Common myeloid progenitor, CD34-positive (primary cell): ENCODE measurements around the gene TMEM61.

Source experiments
- CTCF ChIA-PET: fragments of 350-600 bp; sonication (Branson Sonifier 250); formaldehyde crosslinking; loops from one replicate; lab custom pipeline; 2021; ENCODE audit warnings: antibody characterized with exemption; lab: Charles Lee
- POLR2A ChIA-PET: fragments of 350-600 bp; sonication (Branson Sonifier 250); formaldehyde crosslinking; loops from one replicate; lab custom pipeline; 2021; ENCODE audit warnings: antibody characterized with exemption; lab: Charles Lee
- DNase-seq, 3 donors: peaks; one replicate each; pipeline versions ENCODE4 v3.0.0 to v3.0.0-alpha.2; 2013
- H3K27ac ChIP-seq, 2 experiments: 1 replicate in 1 of 2; 2 replicates in 1 of 2; pipeline ENCODE4 v1.7.0; 2013; ENCODE audit warnings: inconsistent platforms in 2 of 2, low read length in 2 of 2, mild to moderate bottlenecking in 2 of 2, low read depth in 1 of 2, moderate library complexity in 1 of 2; ENCODE audit not compliant: severe bottlenecking in 2 of 2, insufficient read depth in 1 of 2, poor library complexity in 1 of 2
- H3K27me3 ChIP-seq, 5 experiments: replicated peaks in 2 of 5; 1 replicate in 3 of 5; 2 replicates in 2 of 5; pipeline versions ENCODE4 v1.6.1 to v1.7.0; 2013; ENCODE audit warnings: low read length in 4 of 5, mild to moderate bottlenecking in 2 of 5, moderate library complexity in 2 of 5, inconsistent platforms in 1 of 5; ENCODE audit not compliant: insufficient read depth in 5 of 5, control insufficient read depth in 4 of 5
- H3K36me3 ChIP-seq, 4 experiments: 1 replicate in 2 of 4; 2 replicates in 2 of 4; pipeline versions ENCODE4 v1.6.1 to v1.7.0; 2013; ENCODE audit warnings: low read length in 3 of 4, control low read depth in 1 of 4, mild to moderate bottlenecking in 1 of 4; ENCODE audit not compliant: control insufficient read depth in 4 of 4, insufficient read depth in 4 of 4
- H3K4me1 ChIP-seq, 4 experiments: 1 replicate in 3 of 4; 2 replicates in 1 of 4; pipeline versions ENCODE4 v1.6.1 to v1.7.1; 2013; ENCODE audit warnings: low read length in 3 of 4, mild to moderate bottlenecking in 3 of 4, control low read depth in 1 of 4, inconsistent platforms in 1 of 4, moderate library complexity in 1 of 4; ENCODE audit not compliant: control insufficient read depth in 4 of 4, insufficient read depth in 4 of 4; ENCODE audit errors: control extremely low read depth in 1 of 4
- H3K4me3 ChIP-seq, 7 experiments: 1 replicate in 4 of 7; 2 replicates in 3 of 7; pipeline versions ENCODE4 v1.5.1 to v1.7.0; 2013; ENCODE audit warnings: mild to moderate bottlenecking in 7 of 7, low read length in 6 of 7, moderate library complexity in 6 of 7, inconsistent platforms in 2 of 7, low read depth in 2 of 7, control low read depth in 1 of 7; ENCODE audit not compliant: insufficient read depth in 4 of 7, control insufficient read depth in 1 of 7; ENCODE audit errors: extremely low read depth in 1 of 7
- H3K9me3 ChIP-seq, 5 experiments: 1 replicate in 4 of 5; 2 replicates in 1 of 5; pipeline versions ENCODE4 v1.6.1 to v1.7.1; 2013; ENCODE audit warnings: low read length in 4 of 5, mild to moderate bottlenecking in 2 of 5, inconsistent platforms in 1 of 5, low read depth in 1 of 5, moderate library complexity in 1 of 5; ENCODE audit not compliant: control insufficient read depth in 4 of 5, insufficient read depth in 2 of 5; ENCODE audit errors: control extremely low read depth in 1 of 5
- WGBS: methylation state at CpG from one replicate; pipeline ENCODE4 v1.1.5; 2013; ENCODE audit not compliant: insufficient coverage; 5-methylcytosine and 5-hydroxymethylcytosine counted together

Gene TMEM61

DNA sequence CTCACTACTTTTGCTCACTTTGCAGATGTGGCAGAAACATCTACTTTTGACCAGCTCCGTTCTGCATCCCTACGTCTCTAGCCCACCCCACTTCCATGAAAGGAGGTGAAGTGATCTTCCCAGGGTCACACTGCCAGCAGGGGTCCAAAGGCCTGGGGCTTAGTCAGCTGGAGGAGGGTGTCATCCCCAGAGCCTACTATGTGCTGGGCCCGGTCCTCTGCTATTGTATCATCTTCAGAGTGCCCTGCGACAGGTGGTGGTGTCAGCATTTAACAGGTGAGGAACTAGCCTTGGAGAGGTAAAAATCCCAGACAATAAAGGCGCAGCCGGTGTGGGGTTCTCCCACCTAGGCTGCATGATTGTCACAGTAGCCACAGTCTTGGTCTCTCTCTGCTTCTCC, 12.7 kb downstream of the TMEM61 start:
- WGBS, result 97% methylated on average over 6 of the region's 6 CpGs
- Histone ChIP-seq H3K27ac (no peak overlapping the region), H3K9me3 (no peaks in the 10 kb centered on the region), H3K4me3 (no peak overlapping the region), H3K27me3 (peaks cover 0 to 42% (median 13%) of the 10 kb centered on the region in 5 experiments), H3K36me3 (no peaks in the 10 kb centered on the region), H3K4me1 (peaks cover 0 to 10% (median 8%) of the 10 kb centered on the region in 4 experiments)
- no peak for DNase-seq
- CTCF ChIA-PET, result interaction anchor here (1.5 to 13.1 kb wide), 2 partner anchors 15 to 47 kb away, joined by 3 to 235 read pairs; no protein-coding TSS in a partner anchor
- POLR2A ChIA-PET, result no interaction called here

GRCh38 chr1:54994355-54994990, 14.0 kb downstream of the TMEM61 start:
- Histone ChIP-seq H3K36me3 (no peaks in the 10 kb centered on the region), H3K4me1 (peaks cover 0 to 10% (median 8%) of the 10 kb centered on the region in 4 experiments), H3K9me3 (no peaks in the 10 kb centered on the region), H3K27me3 (peaks cover 0 to 54% (median 17%) of the 10 kb centered on the region in 5 experiments), H3K4me3 (no peak overlapping the region), H3K27ac (no peak overlapping the region)
- no peak for DNase-seq
- POLR2A ChIA-PET, result no interaction called here
- WGBS, result 88% methylated on average over 6 of the region's 6 CpGs
- CTCF ChIA-PET, result interaction anchor here (13.1 kb wide), 1 partner anchor 48 kb away, joined by 235 read pairs; no protein-coding TSS in a partner anchor

DNA sequence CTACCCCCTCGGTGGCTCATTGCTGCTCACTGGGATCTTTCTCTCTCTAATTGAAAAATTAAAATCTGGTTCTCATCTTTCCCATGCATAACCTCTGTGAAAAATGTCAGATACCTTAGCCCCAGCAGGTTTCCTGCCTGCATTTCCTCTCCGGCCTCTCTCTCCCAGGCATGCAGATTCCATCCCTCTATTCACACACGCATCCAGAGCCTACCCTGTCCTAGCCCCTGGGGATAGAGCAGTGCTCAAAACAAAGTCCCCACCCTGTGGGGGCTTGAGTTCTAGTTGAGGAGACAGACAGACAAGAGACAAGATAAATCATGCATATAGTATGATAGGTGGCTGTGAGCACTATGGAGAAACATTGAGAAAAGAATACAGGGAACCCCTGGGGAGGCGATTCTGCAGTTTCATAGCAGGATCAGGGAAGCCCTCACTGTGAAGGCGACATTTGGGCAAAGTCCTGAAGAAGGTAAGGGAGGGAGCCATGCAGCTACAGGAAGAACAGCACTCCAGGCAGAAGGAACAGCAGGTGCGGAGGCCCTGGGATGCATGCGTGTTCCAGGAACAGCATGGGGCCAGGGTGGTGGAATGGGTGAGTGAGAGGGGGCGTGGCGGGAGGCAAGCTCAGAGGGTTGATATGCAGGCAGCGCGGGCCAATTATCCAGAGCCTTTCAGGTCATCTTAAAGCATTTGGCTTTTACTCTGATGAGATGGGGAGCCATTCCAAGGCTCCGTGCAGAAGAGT, 14.8 kb downstream of the TMEM61 start:
- Histone ChIP-seq H3K36me3 (no peaks in the 10 kb centered on the region), H3K9me3 (no peaks in the 10 kb centered on the region), H3K27ac (no peak overlapping the region), H3K4me3 (no peak overlapping the region), H3K27me3 (peaks cover 0 to 61% (median 22%) of the 10 kb centered on the region in 5 experiments), H3K4me1 (peaks cover 0 to 10% (median 8%) of the 10 kb centered on the region in 4 experiments)
- no peak for DNase-seq
- 85% methylated on average over 9 of the region's 12 CpGs for WGBS
- ChIA-PET POLR2A (no interaction called here), CTCF (interaction anchor here (1.5 to 13.1 kb wide), 6 partner anchors 8 to 49 kb away, joined by 4 to 235 read pairs (median 8); no protein-coding TSS in a partner anchor)

- H3K27ac ChIP-seq, result no peak overlapping the region
- H3K27me3 ChIP-seq, result peaks cover 0 to 62% (median 22%) of the 10 kb centered on the region in 5 experiments
- peak in 2 of 3 donors; percentile 19 to 31 for DNase-seq
- H3K4me1 ChIP-seq, result peaks cover 0 to 10% (median 8%) of the 10 kb centered on the region in 4 experiments
- ChIA-PET POLR2A (no interaction called here), CTCF (interaction anchor here (1.1 to 13.1 kb wide), 11 partner anchors 9 to 49 kb away, joined by 3 to 235 read pairs (median 5); no protein-coding TSS in a partner anchor)
- H3K9me3 ChIP-seq, result no peaks in the 10 kb centered on the region
- 77% methylated on average over 7 of the region's 9 CpGs for WGBS
- no peak overlapping the region for H3K4me3 ChIP-seq
- H3K36me3 ChIP-seq, result no peaks in the 10 kb centered on the region
Measured at GRCh38 chr1:54995835-54996234, 15.4 kb downstream of the TMEM61 start.

DNA sequence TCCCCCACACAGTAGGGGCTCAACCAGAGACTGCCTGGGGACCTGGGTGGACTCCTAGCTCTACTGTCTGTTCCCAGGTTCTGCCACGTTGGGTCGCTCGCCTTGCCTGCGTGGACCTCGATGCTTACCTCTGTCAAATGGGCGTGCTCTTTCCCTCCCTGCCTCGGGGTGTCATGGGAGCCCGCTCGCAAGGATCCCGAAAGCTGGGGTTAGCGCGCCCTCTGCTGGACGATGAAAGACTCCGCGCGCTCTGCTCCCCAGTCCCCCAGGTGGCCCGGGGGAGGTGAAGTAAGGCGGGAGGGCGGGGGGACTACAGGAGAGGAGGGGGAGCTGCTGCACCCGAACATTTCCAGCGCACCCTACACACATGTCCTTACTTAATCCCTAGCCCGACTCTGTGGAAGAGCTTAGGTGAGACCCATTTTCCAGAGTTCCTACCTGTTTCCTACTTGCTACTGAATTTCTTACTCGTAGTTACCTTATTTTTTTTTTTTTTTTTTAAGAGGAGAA, 16.0 kb downstream of the TMEM61 start:
- H3K4me3 ChIP-seq, result peak overlapping the region in 4 of 7 experiments; percentile 14 to 63 (median 57)
- 0% methylated on average over 9 of the region's 23 CpGs for WGBS
- peak; percentile 68 to 81 (median 80) for DNase-seq

DNA sequence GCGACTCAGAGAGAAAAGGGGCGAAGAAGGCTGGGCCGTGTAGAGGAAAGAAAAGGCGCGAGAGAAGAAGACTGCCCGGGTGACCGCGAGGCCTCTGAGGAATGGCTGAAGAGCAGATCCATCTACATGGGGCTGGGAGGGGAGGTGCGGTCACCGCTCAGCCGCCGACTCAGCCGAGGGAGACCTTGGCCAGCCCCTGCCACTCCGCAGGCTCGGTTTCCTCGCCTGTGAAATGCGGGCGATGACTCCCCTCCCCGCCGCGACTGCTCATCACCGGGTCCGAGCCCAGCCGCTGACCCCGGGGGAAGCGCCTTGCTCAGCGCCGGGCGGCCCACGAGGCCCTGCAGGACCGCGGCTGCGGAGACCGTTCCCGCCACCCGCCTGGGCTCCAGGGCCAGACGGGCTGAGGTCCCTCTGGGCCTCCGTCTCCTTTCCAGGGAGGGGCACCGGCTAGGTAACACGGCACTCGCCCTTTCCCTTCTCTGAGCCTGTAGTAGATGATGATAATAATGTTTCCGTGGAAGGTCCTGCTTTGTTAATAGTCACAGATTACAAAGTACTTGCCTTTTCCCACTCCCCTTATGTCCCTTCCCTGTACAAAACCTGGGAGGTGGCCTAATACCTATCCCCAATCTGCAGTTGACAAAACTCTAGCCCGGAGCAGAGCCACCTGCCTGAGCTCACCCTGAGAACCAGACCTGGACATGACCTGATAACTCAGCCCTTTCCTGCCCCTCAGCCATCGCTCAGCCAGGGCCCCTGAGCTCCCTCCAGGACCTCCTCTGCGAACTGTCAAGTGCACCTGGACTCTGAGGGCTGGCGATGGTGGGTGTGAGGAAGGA, 16.7 kb downstream of the TMEM61 start:
- Histone ChIP-seq H3K36me3 (no peaks in the 10 kb centered on the region), H3K27ac (no peak overlapping the region), H3K9me3 (no peaks in the 10 kb centered on the region), H3K4me1 (peaks cover 0 to 10% (median 8%) of the 10 kb centered on the region in 4 experiments), H3K4me3 (peak overlapping the region in 4 of 7 experiments; percentile 14 to 63 (median 57)), H3K27me3 (peaks cover 0 to 62% (median 20%) of the 10 kb centered on the region in 5 experiments)
- DNase-seq, result peak; percentile 3 to 43 (median 42)
- POLR2A ChIA-PET, result no interaction called here
- 11% methylated on average over 43 of the region's 46 CpGs for WGBS
- CTCF ChIA-PET, result interaction anchor here (0.6 to 13.1 kb wide), 15 partner anchors 8 to 70 kb away, joined by 3 to 235 read pairs (median 4); no protein-coding TSS in a partner anchor

More for the DNA sequence above, 16.0 kb downstream of the TMEM61 start:
- Histone ChIP-seq H3K36me3 (no peaks in the 10 kb centered on the region), H3K4me1 (peaks cover 0 to 10% (median 8%) of the 10 kb centered on the region in 4 experiments), H3K27ac (no peak overlapping the region), H3K9me3 (no peaks in the 10 kb centered on the region), H3K27me3 (peaks cover 0 to 62% (median 20%) of the 10 kb centered on the region in 5 experiments)
- ChIA-PET POLR2A (no interaction called here), CTCF (interaction anchor here (0.6 to 13.1 kb wide), 17 partner anchors 8 to 69 kb away, joined by 3 to 235 read pairs (median 5); no protein-coding TSS in a partner anchor)
